ENCODE data around the gene OBP2B.
"Not testable (repeated sequence)": the region's sequence is repeated elsewhere in the genome, so short reads cannot be mapped to it uniquely, and the experiment has no call there.

Gene OBP2B

GRCh38 chr9:133201424-133202144 lies 7.5 kb downstream of the OBP2B start:
- no peak for DNase-seq (ENCODE audit: low spot score)

- no peak for DNase-seq (ENCODE audit: low spot score)
These were observed 8.4 kb downstream of the OBP2B start for GRCh38 chr9:133200631-133201030.

GRCh38 chr9:133199648-133200321 lies 9.3 kb downstream of the OBP2B start:
- no peak for DNase-seq (ENCODE audit: low spot score)

GRCh38 chr9:133195029-133195428 lies 14.0 kb downstream of the OBP2B start:
- no peak for DNase-seq (ENCODE audit: low spot score)

- DNase-seq (ENCODE audit: low spot score), result no peak
These were observed 14.5 kb downstream of the OBP2B start for GRCh38 chr9:133194597-133194996.

- DNase-seq (ENCODE audit: low spot score), result peak; percentile 14
These were observed 17.1 kb downstream of the OBP2B start for GRCh38 chr9:133191989-133192388.

GRCh38 chr9:133189826-133190225 lies 19.2 kb downstream of the OBP2B start:
- DNase-seq (ENCODE audit: low spot score), result peak; percentile 21

- DNase-seq (ENCODE audit: low spot score), result peak; percentile 20
These were observed 20.2 kb downstream of the OBP2B start for GRCh38 chr9:133188843-133189180.

- DNase-seq (ENCODE audit: low spot score), result peak; percentile 61
These were observed 20.8 kb downstream of the OBP2B start for GRCh38 chr9:133188006-133188842.

- DNase-seq (ENCODE audit: low spot score), result peak; percentile 24
These were observed 21.5 kb downstream of the OBP2B start for GRCh38 chr9:133187561-133188005.

- DNase-seq (ENCODE audit: low spot score), result no peak
These were observed 22.3 kb downstream of the OBP2B start for GRCh38 chr9:133186736-133187135.

- peak; percentile 59 for DNase-seq (ENCODE audit: low spot score)
These were observed 24.1 kb downstream of the OBP2B start for GRCh38 chr9:133184971-133185370.

GRCh38 chr9:133182151-133182550 lies 26.9 kb downstream of the OBP2B start:
- no peak for DNase-seq (ENCODE audit: low spot score)

GRCh38 chr9:133181561-133181960 lies 27.5 kb downstream of the OBP2B start:
- DNase-seq (ENCODE audit: low spot score), result no peak

- no peak for DNase-seq (ENCODE audit: low spot score)
These were observed 28.1 kb downstream of the OBP2B start for GRCh38 chr9:133180953-133181352.

- no peak for DNase-seq (ENCODE audit: low spot score)
These were observed 36.0 kb downstream of the OBP2B start for GRCh38 chr9:133173056-133173455.

- peak; percentile 23 for DNase-seq (ENCODE audit: low spot score)
These were observed 37.7 kb downstream of the OBP2B start for GRCh38 chr9:133171161-133171961.

GRCh38 chr9:133170716-133171115 lies 38.3 kb downstream of the OBP2B start:
- peak; percentile 18 for DNase-seq (ENCODE audit: low spot score)

- not testable (repeated sequence) for DNase-seq (ENCODE audit: low spot score)
These were observed 39.4 kb downstream of the OBP2B start for GRCh38 chr9:133169687-133170086.

- no peak for DNase-seq (ENCODE audit: low spot score)
These were observed 39.9 kb downstream of the OBP2B start for GRCh38 chr9:133169102-133169501.

- no peak for DNase-seq (ENCODE audit: low spot score)
These were observed 40.6 kb downstream of the OBP2B start for GRCh38 chr9:133168432-133168831.

- no peak for DNase-seq (ENCODE audit: low spot score)
These were observed 41.3 kb downstream of the OBP2B start for GRCh38 chr9:133167769-133168168.

All from D341Med (cell line).